NCI-H82 (cell line): ENCODE measurements around the gene ELMO1.

Experiments
- DNase-seq: peaks from one replicate; lab custom pipeline; 2025; lab: John Stamatoyannopoulos, UW

ELMO1 gene

DNA sequence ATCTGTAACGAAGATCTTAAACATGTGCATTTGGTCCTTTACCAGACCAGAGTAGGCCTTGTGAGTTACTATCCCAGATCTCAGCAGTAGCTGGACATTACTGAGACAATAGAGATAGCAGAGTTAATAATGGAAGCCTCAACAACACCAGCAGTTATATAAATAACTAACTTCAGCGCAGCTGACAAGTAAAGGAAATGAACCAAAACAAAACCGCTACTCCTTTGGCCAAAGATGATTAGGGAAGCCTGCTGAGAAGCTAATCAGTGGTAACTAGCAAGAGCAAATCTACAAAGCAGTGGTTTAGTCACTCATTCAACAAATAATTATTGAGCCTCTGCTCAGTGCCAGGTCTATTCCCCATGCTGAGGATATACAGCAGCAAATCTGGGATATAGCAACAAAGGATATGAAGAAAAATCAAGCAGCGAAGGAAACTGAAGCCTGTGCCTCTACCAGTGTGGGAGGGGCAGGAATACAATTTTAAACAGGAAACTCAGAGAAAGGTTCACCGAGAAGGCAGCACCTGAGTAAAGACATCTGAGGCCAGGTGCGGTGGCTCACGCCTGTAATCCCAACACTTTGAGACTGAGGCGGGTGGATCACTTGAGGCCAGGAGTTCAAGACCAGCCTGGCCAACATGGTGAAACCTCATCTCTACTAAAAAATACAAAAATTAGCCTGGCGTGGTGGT lies 103.6 kb downstream of the ELMO1 start:
- DNase-seq, result no peak

DNA sequence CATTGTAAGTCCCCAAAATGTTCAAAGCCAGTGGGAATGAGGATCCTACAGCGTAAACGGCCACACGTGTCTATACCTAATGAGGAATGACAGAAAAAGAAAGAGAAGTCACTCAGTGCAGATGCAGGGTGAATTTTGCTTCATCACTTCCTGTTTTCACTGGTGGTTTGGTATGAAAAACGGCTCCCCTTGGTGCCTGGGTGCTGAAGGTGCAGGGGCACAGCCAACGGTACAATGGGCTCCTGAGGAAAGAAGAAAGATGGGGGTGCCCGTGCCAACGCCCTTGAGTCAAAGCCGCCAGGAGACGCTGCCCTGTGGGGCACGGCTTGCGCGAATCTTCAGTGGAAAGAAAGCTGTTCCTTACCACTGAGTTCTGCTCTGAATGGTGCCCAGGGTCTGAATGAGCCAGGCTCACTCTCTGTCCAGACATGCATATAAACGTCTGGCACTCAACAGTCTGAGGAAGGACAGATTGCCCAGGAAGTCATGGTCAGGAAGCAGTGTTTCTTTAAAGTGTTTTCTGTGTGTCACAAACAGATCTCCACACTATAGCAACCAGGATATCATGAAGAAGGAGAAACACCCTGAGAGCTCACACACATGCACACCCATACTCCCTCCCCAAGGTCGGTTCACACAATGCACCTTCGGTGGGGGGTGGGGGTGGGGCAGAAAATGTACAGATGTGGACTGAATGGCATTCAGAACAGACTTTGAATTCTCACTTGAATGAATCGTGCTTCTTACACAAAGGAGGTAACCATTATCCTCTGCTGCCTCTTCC lies 105.8 kb downstream of the ELMO1 start:
- DNase-seq, result no peak

DNA sequence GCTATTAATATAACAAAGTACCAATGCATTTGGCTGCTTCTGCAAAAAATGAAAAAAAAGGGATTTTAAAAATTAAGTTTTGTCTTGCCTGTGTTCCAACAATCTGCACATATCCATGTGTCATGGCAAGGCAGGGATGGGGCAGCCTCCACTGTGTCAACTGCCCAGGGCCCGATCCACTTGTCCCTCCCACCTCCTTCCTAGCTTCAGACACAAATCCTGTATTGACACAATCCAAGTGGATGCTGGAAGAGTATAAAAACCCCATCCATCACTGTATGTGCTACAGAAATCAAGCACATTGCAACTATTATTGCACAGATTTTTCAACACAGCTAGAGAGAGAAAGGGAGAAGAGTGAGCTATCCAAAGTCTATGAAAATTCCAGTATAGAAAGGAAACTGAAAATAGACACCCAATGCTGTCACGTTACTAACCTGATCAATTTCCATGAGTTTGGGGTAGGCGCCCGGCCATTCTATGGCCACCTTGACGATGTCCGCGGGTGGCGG lies 106.4 kb downstream of the ELMO1 start:
- DNase-seq, result no peak

DNA sequence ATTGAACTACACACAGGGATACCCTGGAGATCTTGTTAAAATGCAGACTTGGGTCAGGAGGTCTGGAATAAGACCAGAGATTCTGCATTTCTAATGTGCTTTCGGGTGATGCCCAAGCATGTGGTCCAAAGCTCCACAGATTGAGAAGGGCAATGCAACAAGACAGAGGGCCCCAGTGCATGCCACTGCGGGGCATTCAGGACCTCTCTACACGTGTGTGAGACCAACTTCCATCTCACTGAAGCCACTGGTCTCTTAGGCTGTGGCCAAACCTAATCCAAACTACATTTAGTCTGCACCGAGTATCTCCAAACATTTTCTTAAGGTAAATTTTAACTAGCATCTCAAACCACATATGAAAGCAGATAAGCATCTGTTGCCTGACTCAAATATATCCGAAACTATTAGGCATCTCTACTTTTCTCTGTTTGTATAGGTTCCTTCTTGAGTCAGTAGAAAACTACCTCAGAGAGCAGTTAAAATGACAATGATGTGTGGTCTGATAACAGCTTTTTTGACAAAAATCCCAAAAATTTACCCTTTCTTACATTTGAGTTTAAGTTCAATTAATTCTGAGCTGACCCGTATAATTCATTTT lies 107.5 kb downstream of the ELMO1 start:
- DNase-seq, result no peak

DNA sequence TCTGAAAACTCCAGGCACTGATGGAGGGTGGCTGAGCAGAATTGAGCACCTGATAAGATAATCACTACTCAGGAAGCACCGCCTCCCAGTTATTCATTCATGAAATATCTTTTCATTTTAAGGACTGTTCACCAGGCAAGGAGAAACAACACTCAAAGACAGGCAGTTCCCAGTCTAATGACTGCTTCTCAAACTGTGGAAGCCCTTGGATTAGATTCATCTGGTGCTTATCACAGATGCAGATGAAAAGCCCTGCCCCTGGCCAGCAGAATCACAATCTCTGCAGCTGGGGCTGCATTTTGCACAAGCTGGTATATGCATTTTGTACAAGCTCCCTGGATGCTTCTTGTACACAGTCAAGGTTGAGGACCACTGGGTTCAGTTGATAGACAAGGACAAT lies 109.7 kb downstream of the ELMO1 start:
- DNase-seq, result no peak

DNA sequence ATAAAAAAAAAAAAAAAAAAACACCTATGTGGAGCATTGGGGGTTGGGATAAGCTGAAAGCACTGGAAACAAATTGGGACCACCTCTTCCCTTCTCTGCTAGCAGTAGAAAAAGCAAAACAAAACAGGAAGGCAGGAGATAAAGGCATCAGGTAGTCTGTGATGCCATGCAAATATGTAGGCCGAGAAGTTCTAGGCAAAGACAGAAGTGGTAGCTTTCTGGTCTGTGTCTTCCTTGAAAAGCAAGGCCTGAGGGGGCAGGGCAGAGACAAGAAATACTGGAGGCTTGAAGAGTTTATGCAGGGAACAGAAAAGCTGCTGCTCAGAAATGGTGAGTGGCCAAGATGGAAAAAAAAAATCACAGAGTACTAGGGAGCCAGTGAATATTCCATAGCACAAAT lies 111.1 kb downstream of the ELMO1 start:
- no peak for DNase-seq

DNA sequence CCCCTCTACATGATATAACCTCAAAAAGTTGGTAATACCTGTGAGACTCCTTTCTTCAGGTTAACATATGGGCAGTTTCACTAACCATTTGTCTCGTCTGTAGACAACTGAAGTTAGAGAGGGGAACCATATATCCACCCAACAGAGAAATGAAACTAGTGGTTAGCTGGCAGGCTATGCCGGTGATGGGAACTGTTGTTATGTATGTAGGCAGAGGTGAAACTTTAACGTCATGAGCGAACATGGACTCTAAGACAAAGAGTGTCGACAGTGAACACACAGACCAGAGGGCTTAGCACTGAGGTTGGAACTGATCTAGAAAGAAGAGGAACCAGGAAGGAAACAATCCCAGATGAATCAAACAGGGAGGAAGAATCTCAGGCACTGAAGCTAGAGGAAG lies 112.4 kb downstream of the ELMO1 start:
- no peak for DNase-seq

DNA sequence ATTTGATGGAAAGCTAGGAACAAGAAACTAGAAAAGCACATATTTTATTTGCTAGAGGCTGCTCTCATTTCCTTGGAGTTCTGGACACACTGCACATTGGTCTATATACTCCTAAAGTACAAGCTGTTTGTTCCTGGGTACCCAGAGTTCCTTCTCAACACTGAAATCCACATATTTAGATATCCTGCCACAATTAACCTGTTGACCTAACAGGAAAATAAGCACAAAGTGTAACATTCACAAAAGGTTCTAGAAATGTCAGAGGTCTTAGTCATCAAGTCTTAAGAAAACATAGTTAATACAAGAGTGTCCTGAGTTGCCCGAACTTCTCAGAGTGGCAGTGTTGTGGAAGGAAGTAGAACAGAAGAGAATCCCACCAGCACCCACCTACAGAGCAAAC lies 115.6 kb downstream of the ELMO1 start:
- no peak for DNase-seq

DNA sequence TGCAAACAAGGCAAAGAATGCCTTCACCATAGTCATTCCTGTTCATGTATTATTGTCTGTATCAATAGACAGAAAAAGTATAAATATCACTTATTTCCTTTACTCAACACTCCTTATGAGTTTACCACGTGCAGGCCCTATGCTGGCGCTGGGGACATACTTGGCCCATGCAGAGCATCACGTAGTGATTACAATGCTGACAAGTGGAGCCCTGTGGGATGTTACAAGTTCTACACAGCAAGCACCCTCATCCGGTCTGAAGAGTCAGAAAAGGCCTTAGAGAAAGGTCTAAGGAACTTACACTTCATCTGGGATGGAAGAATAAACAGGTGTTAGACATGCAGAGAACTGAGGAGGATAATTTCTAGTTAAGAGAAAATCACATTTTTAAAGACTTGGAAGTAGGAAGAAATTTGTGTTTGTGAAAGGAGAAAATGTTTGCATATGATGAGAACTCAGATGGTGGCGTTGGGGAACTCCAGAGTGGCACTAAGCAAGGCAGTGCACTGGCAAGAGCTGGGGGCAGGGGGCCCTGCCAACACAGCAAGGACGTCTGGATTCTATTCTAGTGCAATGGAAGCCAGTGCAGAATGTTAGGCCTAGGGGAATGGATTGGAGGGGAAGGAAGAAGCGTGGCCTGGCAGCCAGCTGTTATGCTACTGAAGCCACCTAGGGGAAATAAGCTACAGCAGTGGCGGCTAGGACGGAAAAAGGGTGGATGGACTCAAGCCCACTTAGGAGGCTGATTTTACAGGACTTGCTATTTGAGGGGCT lies 116.2 kb downstream of the ELMO1 start:
- no peak for DNase-seq

DNA sequence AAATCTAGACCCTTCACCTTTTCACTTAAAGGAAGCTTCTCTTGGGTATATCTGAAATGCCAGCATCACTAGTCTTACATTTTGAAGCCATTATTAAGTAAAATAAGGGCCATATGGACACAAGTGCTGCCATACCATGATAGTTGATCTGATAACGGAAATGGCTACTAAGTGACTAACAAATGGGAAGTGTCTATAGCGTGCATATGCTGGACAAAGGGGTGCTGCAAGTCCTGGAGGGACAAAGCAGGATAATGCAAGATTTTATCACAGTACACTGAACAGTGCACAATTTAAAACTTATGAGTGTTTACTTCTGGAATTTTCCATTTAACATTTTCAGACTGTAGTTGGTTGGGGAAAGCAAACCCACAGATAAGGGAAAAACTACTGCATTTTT lies 117.9 kb downstream of the ELMO1 start:
- DNase-seq, result no peak

DNA sequence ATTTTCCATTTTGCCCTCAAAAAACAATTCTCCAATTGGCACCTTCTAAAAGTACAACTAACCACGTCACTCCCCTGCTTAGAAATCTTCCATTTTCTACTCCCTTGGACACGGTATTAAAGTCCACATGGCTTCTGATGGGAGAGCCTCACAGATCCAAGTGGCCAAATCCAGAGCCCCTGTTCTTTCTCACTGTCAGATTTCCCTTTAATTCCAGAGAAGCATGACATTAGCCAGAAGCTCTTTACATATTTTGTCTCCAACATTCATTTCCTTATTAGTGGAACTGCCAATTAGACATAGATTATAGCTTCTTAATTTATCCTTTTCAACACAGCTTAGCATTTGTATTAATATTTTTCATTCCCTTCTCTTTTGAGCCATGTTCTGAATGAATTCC lies 118.7 kb downstream of the ELMO1 start:
- DNase-seq, result no peak

DNA sequence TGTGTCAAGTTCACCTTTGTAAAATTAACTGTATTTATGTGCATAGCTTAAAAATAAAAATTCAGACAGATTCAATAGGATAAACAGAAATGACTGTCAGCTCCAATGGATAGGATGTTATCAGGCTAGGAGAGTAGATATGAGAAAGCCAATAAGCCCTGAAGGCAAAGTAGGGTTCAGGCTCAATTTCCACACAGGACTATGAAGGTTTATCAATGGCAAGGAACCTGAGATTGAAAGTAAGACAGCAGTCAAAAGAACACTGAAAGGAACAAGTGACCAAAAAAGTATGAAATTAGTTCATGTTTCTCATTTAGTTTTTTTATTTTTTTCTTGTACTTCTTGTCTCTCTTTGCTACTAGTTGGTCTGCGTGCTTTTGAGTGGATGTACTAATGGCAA lies 121.4 kb downstream of the ELMO1 start:
- no peak for DNase-seq

DNA sequence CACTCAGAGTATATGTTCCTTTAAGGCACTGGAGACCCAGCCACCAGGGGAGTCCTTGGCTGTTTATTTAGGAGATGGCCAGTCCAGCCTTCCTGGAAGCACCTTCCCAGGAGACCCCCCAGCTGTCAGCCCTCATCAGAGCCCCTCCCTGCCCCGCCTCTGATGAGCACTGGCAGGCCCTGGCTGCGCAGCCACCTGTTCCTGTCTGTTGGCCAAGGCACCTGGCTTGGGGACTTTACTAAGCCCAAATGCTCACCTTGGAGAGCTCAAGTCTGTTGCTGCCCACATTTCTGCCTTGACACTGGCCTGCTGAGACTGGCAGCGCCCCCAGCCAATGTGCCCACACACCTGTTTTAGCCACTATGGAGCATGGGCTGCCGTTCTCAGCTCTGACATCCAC lies 124.7 kb downstream of the ELMO1 start:
- peak; percentile 16 for DNase-seq

DNA sequence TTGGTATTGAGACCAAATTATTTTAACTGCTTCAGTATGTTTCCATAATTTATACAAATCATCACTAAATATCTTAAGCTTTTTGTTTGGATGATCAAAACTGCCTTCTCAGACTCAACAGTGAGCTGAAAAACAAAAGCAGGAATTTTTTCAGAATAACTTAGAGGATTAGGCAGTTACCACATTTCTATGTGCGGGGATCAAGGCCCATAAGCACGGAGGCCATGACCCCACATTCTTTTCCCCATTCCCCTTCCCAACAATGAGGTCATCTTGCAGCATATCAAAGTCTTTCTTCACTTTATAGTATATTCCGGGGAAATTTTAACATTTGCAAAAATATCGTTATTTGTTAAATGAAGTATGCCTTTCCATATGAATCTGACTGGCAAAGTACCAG lies 125.8 kb downstream of the ELMO1 start:
- DNase-seq, result no peak

DNA sequence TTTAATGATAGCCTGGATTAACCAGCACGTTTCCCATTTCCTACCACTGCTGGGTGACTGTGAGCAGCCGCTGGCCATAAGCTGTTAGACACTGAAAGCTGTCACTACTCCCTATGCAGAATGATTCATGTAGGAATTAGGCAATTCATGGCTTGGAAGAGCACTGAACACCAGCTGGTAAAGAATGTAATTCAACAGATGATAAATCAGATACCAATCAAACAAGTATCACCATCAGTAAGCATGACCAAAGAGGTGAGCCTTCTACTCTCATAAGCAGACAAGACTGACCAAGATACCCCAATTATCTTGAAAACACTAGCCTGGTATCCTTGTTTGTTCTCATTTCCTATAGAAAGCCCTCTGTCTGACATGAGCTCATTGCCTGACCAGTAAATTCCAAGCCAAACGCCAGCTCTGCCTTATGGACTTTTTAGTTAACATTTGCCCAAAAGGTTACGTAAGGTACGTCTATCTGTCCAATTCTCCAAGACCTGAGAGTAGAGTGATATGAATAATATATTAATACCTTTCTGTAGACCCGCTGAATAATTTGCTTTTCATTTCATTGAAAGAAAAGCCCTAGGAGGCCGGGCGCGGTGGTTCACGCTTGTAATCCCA lies 127.7 kb downstream of the ELMO1 start:
- DNase-seq, result peak; percentile 55

DNA sequence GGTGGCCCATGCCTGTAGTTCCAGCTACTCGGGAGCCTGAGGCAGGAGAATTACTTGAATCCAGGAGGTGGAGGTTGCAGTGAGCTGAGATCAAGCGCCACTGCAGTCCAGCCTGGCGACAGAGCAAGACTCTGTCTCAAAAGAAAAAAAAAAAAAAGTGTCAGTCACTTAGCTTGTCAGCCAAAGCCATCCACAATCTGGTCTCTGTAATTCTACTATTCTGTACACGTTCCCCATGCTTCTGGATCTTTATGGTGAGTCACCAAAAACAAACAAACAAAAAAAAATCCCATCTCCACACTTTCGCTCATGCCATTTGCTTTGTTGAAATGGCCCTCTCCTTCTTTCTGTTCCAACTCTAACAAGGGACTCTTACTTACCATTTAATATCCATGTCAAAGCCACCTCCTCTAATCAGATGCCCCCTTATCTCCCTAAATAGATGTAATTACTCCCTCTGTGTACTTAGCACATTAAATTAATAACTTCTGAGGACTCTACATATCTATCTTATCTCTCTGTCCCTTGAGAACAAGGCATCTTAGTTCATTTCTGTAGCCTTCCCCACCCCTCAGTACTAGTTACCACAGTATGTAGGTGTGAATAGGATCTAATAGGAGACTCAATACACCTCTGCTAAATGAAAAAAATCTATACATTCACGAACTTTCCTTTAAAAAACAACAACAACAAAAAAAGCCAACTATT lies 128.4 kb downstream of the ELMO1 start:
- DNase-seq, result no peak

DNA sequence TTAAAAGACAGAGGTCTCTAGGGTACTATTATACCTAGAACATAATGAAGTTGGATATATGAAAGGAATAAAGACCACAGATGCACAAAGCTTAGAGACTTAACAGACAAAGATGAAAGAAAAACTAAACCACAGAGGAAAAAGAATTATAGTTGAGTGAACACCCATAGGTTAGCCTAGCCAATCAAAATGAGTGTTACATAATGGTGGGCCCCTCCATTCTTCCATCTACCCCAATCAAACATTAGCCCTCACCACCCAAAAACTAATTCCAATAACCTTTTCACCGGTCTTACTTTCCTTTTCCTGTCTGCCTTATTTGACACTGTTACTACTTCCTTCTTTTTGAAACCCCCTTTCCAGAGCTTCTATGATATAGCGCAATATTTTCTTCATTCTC lies 130.1 kb downstream of the ELMO1 start:
- DNase-seq, result no peak

DNA sequence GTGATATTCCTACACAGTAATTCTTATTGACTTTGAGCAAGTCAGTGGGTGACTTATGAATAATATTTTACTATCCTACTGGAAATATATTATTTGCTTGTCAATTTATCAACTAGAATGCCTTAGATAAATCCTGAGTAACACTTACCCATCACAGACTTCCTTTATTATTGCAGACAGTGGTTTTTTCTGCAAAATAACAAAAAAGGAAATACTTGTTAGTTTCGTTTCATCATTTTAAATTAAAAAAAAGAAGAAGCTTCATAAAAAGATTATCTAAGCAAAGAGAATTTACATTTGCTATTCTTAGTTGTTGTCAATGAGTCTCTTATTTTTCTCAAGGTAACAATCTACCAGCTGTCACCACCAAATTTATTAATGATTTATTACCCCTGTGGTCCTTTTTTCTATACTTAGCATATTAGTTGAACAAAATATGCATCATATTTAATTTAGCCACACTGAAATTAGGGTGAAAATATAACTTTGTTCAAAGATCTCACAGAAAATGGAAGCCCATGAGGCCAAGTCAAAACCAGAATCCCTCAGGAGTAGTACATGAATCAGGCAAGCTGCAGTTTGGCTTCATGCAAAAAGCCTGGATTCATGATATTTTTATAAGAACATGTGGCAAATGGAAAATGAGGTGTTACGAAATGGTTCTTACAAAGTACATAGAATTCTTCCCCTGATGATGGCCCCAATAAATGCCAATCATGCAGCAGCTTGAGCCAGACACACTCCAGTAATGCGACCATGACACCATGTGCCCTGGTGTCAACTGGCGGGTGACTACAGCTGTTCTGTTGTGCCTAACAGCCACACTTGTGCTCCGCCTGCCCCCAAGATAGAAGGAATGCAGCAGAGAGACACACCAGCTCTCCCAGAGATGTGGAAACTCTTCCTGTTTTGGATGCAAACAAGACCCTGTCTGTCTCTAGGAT lies 132.6 kb downstream of the ELMO1 start:
- no peak for DNase-seq

DNA sequence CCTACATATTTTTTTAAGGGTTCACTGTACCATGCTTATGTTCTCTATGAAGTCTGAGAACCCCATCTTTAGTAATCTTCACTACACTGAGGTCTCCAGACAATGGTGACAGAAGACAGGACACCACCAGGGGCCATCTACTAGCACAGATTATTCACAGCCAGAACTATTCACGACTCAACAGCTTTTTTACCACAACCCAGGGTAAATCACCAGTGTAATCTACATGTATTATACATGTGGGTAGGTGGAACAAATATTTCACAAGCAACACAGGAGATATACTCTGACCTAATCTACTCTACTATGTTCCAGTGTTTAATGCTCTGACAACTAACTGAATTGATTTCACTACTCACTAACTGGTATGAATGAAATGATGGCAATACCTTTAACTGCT lies 136.1 kb downstream of the ELMO1 start:
- DNase-seq, result no peak

DNA sequence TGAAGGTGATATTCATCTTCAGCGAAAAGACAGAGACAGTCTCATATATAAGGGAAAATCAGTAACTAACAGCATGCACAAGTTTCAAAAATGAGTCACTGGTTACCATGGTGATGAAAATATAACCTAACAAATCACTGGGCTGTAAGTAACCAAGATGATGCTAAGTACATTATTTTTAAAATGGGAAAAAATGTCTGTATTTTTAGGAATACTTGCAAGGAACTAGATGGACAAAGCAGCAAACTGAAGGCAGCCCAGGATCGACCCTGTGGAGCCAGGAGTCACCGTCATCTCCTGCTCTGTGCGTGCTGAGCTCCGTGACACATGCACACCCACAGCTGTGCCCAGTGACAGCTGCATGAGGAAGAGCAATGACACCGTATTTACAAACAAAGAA lies 137.3 kb downstream of the ELMO1 start:
- DNase-seq, result no peak
